GM21390 (cell line): Measurements from ENCODE around the gene GP9.

Experiments used
- ATAC-seq: cut with Tn5 transposase; IDR thresholded peaks from one replicate; pipeline ENCODE4 v1.9.1; 2021; ENCODE audit not compliant: unreplicated experiment

Gene GP9

DNA sequence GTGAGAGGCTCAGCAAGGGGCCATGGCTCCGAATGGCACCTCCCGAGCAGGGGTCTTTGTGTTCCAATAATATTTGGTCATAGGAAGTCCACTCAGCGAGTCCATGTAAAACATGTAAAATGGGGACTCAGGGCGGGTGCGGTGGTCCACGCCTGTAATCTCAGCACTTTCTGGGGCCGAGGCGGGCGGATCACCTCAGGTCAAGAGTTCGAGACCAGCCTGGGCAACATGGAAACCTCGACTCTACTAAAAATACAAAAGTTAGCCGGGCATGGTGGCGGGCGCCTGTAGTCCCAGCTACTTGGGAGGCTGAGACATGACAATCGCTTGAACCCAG, 33.1 kb upstream of the GP9 start:
- no peak for ATAC-seq

DNA sequence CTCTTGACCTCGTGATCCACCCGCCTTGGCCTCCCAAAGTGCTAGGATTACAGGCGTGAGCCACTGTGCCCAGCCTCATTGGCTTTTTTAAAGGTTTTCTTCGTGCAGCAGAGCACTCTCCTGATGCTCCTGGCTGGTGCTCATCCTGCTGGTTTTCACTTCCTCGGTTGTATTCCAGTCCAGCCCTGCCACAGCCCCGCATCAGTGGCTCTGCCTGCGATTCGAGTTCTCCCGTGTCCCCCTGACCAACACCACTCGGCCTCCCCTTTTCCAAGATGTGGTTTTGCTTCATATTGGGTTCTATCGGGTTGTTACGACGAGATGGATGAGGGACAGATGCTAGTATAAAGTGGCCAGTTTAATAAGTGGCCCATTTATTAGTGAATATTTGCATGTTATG, 31.7 kb upstream of the GP9 start:
- ATAC-seq = no peak

DNA sequence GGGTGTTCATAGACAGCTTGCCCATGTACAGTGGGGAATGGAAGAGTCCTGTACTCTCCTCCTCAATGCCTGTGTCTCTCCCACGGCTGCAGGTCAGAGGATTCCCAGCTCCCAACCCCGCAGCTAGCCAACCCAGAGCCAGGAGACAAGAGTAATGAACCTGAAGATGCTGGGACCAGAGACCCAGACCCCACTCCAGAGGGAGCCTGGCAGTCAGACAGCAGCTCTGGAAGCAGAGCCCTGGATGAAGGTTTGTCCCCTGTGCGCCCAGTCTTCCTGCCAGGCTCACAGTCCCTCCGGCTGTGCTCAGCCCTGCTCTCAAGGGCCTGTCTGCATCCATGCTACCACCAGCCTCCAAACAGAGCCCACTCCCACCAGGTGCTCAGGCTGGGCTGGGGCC, 30.0 kb upstream of the GP9 start:
- ATAC-seq = no peak

DNA sequence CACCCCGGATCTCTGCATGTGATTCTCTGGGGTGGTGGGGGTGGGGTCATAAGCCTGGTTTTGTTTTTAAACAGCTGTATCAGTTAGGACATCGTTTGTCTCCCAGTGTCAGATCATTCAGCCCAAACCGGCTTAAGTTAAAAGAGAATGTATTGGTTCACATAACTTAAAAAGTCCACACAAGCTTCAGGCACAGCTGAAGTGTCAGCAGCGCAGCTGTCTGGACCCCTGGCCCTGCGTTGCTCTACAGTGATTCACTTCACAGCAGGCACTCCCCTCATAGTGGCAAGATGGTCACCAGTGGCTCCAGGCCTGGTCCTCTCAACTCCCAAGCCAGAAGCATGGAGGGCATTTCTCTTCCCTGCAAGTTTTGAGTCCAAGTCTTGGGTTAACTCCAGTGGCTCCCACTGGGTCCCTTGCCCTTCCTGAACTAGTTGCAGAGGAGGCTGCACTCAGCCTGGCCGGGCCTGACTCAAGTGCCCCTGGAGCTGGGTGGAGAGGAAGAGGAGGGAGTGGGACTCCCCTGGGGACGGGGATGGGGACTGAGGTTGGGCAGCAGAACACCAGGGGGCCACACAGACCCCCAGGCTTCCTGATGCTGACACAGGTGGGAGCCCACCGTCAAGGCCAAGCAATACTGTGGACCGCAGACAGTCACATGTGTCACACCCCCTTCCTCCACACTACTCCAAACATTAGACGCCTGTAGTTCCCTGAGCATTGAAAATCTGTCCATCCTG, 28.9 kb upstream of the GP9 start:
- ATAC-seq = no peak

DNA sequence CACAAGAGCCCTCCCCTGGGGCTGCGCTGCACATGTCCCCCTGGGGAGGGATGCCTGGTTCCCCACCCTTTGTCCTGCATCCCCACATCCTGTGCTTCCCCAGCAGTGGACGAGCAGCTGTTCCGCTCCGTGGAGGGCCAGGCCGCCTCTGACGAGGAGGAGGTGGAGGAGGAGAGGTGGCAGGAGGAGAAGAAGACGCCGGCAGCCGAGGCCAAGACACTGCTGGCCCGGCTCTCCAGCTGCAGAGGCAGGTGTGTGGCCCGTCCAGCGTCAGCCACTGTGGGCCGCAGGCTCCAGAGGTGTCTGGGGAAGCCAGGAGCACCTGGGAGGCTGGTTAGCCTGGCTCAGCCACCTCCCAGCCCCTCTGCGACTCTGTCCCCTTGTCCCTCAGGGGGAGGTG, 27.9 kb upstream of the GP9 start:
- ATAC-seq = no peak

DNA sequence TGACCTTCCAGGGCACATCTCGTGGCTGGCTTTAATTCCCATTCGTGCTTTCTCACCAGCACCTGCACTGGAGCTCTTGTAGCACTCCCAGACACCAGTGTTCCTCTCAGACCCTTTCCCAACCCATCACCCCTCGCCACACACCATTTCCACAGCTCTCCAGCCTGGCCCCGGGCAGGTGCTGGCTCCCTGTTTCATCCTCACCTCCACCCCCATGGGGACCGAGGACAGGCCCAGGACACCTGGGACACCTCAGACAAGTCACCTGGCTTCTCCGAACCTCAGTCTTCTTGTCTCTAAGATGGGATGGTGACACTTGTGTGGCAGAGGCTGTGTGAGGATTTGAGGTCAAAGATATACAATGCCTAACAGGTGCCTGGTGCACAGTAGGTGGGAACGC, 27.4 kb upstream of the GP9 start:
- ATAC-seq = no peak

DNA sequence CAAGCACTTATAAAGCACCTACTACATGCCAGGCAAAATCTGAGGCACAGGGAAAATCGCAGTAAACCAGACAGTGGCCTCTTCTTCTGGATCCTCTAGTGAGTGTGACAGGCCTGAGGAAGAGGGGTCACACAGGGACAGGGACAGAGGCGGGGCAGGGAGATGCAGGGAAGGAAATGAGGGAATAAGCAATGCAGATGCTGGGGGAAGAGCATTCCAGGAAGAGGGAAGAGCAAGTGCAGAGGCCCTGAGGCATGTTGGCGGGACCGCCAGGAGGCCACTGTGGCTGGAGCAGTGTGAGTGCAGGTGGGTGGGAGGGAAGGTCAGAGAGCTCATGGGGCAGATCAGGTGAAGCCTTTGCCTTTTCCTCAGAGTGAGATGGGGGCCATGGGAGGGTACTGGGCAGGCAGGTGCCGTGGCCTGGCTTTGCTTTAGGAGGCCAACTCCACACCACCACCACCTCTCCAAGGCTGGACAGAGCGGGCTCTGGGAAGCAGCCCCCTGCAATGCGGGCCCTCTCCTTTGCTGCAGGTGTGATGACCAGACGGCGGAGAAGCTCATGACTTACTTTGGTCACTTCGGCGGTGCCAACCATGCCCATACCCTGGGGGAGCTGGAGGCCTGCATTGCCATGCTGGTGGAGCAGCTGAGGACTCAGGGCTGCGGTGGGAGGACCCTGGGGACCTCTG, 26.8 kb upstream of the GP9 start:
- no peak for ATAC-seq

DNA sequence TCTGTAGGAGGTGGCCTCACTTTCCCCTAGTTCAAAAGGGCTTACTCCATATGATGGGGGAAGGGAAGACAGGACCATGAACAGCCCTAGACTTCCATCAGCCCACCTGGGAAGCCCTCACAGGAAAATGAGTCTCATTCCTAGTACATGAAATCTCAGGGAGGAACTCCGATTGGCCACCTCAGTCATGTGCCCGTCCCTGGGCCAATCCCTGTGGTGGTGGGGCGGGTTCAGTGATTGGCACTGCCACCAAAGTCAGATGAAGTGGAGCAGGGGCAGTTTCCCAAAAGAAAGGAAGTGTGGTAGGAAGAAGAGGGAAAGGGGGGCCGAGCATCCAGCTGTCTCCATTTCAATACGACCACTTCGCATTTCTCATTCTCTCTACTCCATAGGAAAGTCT, 25.9 kb upstream of the GP9 start:
- ATAC-seq = no peak

DNA sequence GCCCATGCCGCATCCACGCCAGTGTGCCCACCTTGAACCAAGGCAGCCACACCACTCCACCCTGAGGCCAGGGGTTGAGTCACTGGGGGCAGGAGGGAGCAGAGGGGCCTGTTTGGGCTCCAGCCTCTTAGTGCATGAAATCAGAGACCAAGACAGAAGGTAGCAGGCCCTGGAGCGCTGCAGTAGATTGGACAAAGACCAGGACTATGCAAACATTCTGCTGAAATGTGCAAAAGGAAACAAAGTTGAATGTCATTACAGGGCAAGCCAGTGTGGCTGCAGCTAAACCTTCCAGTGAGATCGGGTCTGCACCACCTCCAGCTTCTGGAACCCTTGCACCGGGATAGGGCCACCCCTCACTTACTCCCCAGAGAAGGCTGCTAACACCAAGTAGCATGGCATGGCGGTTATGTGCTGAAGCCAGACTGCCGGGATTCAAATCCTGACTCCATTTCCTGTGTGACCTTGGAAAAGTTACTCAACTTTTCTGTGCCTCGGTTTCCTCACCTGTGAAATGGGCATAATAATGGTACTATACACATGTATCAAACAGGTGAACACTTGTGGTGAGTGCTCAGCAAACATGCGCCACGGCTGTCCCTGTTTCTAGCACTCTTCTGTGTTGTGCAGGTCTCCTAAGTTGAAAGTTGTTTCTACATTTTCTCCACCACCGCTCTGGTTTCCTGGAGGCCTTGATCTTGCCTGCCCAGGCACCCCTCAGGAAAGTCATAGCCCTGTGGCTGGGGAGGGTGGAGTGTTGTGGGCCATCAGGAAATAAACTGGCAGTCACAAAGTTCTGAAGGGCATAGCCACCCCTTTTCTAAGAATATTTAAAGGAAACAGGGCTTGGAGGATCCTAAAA, 25.0 kb upstream of the GP9 start:
- ATAC-seq = no peak

DNA sequence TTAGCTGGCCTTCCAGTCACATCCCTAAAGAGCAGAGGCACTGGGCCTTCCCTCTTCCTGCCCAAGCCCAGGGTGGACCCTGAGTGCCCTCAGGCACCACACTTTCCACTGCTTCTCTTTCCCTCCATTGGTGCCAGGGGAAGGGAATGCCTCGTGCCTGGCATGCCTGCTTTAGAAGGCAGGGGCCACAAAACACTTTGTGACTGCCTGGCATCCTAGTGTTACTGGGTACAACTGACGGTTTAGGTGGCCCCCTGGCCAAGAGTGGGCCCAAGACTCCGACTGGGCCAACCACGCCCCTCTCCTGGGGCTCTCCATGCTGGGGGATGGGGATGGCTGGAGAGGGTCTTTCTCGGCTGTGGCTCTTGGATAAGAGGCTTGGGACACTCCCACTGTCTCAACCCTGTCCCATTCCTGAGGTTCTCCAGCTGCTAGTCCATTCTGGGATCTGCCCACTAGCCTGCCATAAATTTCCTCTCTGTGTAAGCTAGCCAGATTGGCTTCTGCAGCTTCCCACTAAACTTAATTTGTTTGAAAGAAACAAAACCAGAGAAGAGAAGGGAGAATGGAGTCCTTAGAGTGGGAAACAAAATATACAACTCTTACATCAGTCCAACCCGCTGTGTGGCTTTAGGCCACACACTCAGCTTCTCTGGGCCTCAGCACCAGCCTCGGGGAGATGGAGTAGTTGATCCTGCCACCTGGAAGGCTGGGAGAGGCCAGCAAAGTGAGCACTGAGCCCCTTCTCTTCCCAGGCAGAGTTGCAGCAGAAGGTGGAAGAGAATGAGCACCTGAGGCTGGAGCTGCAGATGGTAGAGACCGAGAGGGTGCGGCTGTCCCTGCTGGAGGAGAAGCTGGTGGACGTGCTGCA, 24.1 kb upstream of the GP9 start:
- no peak for ATAC-seq

DNA sequence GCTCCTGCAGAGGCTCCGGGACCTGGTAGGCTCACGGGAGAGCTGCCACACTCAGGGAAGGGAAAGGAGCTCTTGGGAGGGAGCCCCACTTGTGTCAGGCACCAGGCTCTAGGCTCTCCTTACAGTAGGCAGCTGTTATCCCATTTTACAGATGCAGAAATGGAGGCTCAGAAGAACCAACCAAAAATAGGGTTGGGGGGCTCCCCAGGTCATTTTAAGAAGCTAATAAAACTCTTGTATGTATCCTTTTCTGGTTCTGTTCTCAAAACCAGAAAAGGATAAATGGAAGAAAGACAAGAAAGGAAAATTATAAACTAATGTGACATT, 23.5 kb upstream of the GP9 start:
- no peak for ATAC-seq

DNA sequence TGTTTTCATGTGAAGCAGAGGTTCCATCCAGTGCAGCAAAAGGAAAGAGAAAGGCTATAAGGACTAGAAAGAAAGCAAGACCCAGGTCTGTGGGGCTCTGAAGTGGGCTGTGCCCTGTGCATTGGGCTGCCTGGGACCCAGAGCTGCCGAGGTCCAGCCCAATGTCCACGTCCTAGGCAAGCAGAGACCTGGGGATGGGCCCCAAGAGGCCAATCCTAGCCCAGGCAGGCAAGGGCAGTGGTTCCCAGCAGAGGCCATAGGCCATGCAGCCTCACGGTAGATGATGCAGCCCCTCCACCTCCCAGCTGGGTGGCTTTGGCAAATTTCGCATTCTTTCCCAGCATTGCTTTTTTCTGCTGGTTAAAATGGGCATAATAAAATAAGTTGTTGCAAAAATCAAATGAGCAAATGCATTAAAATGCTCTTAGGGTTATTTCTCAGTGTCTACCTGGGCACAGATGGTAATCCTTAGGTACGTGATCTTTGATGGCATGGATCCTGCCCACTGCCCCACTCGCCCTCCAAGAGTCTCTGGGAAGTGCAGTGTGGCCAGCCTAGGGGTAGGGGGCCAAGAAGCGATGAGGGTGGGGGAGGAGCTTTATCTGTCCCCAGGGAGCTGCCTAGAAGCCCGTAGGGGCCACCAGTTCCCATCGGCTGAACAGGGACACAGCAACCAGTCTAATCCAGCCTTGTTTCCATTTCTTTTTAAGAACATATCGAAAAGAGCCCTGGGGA, 22.3 kb upstream of the GP9 start:
- no peak for ATAC-seq

DNA sequence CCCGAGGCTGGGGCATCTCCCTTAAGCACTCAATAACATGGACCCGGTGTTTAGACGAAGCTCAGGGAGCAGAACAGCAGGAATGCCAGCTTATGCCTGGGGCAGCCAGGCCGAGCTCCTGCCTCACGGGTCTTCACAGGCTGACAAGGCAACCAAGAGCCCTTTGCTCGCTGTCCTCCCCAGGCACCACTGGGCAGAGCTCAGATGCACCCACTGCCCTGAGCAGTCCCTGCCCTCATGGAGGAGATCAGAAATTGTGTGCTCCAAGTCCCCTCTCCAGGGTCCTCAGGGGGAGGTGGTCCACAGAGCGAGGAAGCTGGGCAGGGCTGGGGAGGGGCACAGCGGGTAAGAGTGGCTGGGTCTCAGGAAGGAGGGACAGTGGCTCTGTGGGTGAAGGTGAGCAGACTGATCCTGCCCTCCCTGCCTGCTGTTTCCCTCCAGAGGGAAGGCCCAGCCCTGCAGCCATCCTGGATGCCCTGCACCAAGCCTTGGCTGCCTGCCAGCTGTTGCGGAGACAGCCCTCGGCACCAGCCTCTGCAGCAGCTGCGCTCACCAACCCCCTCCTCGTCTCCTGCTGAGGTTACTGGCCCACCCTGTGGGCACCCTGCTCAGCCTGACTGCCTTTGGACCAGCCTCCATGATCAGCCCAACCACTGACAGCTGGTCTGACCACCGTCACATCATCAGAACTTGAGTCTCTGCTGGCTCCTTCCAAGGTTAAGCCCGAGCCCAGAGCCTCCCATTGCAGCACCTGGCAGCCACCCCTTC, 21.1 kb upstream of the GP9 start:
- ATAC-seq = no peak

DNA sequence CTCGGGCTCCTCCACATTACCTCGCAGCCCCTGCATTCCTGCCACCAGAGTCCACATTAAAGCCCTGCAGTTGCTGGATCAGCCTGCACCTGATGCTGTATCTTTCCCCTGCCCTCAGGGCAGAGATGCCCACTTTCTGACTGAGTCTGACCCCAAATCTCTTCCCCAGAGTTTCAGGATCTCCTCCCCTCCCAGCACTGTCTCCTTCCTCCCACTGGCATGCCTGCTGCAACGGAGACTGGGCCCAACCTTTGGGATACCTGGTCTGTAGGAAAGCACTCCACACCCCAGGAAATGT, 20.6 kb upstream of the GP9 start:
- no peak for ATAC-seq

DNA sequence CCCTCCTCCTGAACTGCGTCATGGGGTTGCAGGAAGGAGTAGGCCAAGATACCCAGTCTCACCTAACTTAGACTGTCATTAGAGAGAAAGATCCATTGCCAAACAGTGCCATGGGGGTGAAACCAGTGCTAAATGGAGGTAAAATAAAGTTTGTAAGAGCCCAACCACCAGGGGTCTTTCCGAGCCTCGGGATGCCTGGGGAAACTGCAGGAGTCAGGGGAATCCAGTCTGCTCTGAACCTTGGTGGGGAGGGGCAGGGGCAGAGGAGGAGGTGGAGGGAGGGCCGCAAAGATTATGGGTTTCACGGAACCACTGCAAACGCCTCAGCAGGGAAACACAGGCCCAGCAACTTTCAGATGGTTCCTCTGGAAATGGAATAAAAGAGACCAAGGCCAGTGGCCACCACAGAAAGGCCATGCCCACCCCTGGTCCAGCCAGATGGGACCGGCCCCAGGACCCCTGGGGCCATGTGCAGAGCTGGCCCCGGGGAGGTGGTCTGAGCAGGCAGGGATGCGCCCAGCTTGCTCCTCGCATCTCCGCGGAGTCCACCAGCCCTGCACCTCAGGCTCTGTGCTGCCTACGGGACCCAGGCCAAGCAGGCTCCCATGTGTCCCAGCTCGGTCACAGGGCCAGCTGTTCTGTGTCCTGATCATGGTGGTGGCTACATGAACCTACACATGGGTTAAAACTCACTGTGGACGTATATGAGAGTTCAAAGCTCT, 19.8 kb upstream of the GP9 start:
- ATAC-seq = no peak

DNA sequence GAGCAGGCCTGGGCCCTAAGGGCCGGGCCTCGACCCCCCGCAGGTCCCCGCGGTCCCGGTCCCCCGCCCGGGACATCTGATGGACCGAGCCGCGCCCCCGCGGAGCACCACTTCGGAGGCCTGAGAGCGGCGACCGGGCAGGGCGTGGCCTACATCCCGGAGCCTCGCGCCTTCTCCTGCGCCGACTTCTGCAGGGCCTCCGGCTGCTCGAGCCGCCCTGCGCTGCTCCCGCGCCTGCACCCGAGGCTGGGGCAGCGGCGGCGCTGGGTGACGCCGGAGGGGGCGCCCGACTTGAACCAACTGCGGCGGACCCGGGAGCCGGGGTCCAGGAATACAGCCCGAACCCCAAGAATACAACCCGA, 14.9 kb upstream of the GP9 start:
- no peak for ATAC-seq

DNA sequence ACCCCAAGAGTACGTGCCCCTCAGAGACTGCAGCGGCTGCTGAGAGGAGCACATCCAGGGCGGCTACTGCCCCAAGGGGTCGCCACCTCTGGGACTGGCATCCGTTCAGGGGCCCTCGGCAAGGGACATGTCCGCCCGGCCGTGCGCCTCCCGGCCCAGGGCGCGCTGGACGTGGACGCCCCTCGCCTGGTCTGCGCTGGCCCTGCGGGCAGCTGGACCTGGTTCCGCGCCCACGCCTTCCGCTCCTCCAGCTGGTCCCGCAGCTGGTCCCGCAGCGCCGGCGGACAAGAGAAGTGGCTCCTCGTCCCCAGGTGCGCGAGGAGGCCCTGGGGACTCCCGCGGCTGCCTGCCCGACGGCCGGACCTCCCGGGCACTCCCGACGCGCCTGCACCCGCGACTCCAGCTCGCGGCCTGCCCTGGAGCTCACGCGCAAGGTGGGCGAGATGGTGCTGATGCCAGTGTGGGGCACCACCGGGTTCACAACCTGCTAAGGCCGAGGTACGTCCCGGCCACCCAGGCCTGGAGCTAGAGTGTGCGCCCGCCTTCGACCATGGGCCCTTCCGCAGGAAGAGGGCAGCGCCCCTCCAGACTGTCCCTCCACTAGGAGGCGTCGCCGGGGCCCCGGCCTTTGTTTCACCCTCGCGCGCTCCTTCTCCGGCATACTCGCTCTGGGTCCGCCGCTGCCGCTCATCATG, 14.4 kb upstream of the GP9 start:
- ATAC-seq = no peak

DNA sequence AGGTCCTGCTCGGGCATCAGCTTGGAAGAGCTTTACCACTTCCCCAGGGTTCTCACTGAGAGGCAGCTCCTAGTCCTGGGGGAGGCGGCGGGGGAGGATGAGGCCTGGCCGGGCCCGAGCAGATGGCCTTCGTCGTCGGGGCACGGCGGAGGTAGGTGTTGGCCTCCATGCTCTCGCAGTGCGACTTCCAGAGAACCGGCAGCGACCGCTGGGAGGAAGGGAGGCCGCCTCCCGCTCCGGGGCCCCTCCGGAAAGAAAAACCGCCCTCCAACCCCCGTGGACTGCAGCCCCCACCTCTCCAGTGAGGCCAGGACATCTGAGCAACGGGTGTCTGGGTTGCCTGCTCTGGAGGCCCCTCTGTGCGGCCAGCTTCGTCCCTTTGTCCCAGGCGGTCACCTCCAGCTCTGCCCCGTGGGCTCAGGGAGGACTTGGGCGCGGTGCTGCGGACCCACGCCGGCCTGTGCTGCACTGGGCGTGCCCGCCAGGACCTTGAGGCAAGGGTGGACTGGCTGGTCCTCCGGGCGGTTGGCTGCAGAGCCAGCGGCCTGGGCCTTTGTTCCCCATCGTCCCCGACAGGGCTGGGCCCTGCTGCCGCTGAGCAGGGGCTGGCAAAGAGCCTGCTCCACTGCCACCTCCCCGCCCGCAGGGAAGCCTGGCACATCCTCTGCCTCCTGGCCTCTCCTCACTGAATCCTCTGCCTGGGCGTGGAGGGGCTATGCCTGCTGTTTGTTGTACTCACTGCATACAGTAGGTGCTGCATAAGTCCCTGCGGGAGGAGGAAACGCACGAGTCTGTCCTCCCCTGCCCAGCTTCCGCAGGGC, 13.6 kb upstream of the GP9 start:
- no peak for ATAC-seq
